HepG2 (cell line): ENCODE results near the gene TJAP1. TPM values are rescaled to one million over a fixed set of nuclear protein-coding genes. Genes with fewer than 3 reads are reported as not detected.

Experiments
- ARNT2 ChIP-seq: sonication (generic); formaldehyde crosslinking; IDR thresholded peaks from 2 replicates; pipeline ENCODE4 v1.8.0; 2022; ENCODE audit warnings: mild to moderate bottlenecking, low read depth, missing genetic modification reagents, moderate library complexity
- DMAP1 ChIP-seq: IDR thresholded peaks from 2 replicates; pipeline ENCODE4 v1.6.1; 2016
- FOXP1 ChIP-seq, 2 experiments: fragments of 450-650 bp in 1 of 2; IDR thresholded peaks; 2 replicates each; pipeline ENCODE4 v1.6.1; 2017 to 2018; ENCODE audit warnings: antibody characterized with exemption in 1 of 2
- HIC2 ChIP-seq: sonication (generic); formaldehyde crosslinking; IDR thresholded peaks from 2 replicates; pipeline ENCODE4 v1.9.0; 2022; ENCODE audit warnings: low read depth, missing genetic modification reagents
- KDM4B ChIP-seq: sonication (generic); formaldehyde crosslinking; IDR thresholded peaks from 2 replicates; pipeline ENCODE4 v1.4.0; 2020; ENCODE audit warnings: missing genetic modification reagents
- KMT2A ChIP-seq: sonication (generic); formaldehyde crosslinking; IDR thresholded peaks from 2 replicates; pipeline ENCODE4 v1.4.0; 2020; ENCODE audit warnings: missing genetic modification reagents
- MXI1 ChIP-seq: IDR thresholded peaks from 3 replicates; pipeline ENCODE4 v1.6.1; 2012; ENCODE audit warnings: low read depth, low read length, inconsistent platforms, borderline replicate concordance
- SIX1 ChIP-seq: sonication (generic); formaldehyde crosslinking; IDR thresholded peaks from 2 replicates; pipeline ENCODE4 v1.4.0; 2020; ENCODE audit warnings: missing genetic modification reagents, borderline replicate concordance
- TCF7 ChIP-seq: sonication (generic); IDR thresholded peaks from 2 replicates; pipeline ENCODE4 v1.6.1; 2016; ENCODE audit warnings: antibody characterized with exemption, low read depth
- ZHX1 ChIP-seq: sonication (generic); formaldehyde crosslinking; IDR thresholded peaks from 2 replicates; pipeline ENCODE4 v1.8.1; 2022; ENCODE audit warnings: low read depth, mild to moderate bottlenecking, missing genetic modification reagents
- ZNF263 ChIP-seq: sonication (generic); formaldehyde crosslinking; IDR thresholded peaks from 2 replicates; pipeline ENCODE4 v1.4.0; 2020; ENCODE audit warnings: missing genetic modification reagents
- ZNF674 ChIP-seq: sonication (generic); formaldehyde crosslinking; IDR thresholded peaks from 2 replicates; pipeline ENCODE4 v1.5.0; 2020; ENCODE audit warnings: low read depth, mild to moderate bottlenecking, missing genetic modification reagents
- polyA plus RNA-seq, 8 experiments: library from polyadenylated mRNA; depleted of rRNA in 3 of 8; stranded (reverse) in 7 of 8; unstranded in 1 of 8; fragments of >200 nt; fragmentation: Illumina TruSeq in 4 of 8; extraction: Trizol in 4 of 8; gene quantifications; 2 replicates each; pipeline versions ENCODE4 v1.2.1 to v1.2.3, GENCODE V29; 2011 to 2016; ENCODE audit warnings: low read depth in 4 of 8, missing spikeins in 1 of 8, mixed read lengths in 1 of 8; ENCODE audit not compliant: insufficient read depth in 1 of 8
- total RNA-seq, 5 experiments: library from RNA; depleted of rRNA; stranded (reverse); fragments of >200 nt; fragmentation: Illumina TruSeq; extraction: Trizol; gene quantifications; 2 replicates each; pipeline ENCODE4 v1.2.3, GENCODE V29; 2016; ENCODE audit warnings: low read depth in 1 of 5
- TF ChIP-seq, protein P1 (sequence below): sonication (generic); formaldehyde crosslinking; IDR thresholded peaks from 2 replicates; pipeline ENCODE4 v1.4.0; 2020; ENCODE audit warnings: mild to moderate bottlenecking, missing genetic modification reagents
- TF ChIP-seq, protein P2 (sequence below): sonication (generic); formaldehyde crosslinking; IDR thresholded peaks from 2 replicates; pipeline ENCODE4 v1.5.0; 2020; ENCODE audit warnings: missing genetic modification reagents
- TF ChIP-seq, protein P3 (sequence below): sonication (generic); formaldehyde crosslinking; IDR thresholded peaks from 2 replicates; pipeline ENCODE4 v1.9.0; 2021; ENCODE audit warnings: missing genetic modification reagents, borderline replicate concordance
- TF ChIP-seq, protein P4 (sequence below): sonication (generic); formaldehyde crosslinking; IDR thresholded peaks from 2 replicates; pipeline ENCODE4 v1.5.0; 2020; ENCODE audit warnings: missing genetic modification reagents

TJAP1 gene
- total and polyA plus RNA-seq, 2 of the 13 experiments (the other 11 are each of a cell fraction or from before 2014, with no cell fraction given) = 15.7 to 41.6 TPM

- TF ChIP-seq KDM4B (CRISPR knock-in tag) (peak; percentile 68; the same call in 1 of the 2 replicates), KMT2A (peak; percentile 49; the same call in 1 of the 2 replicates), HIC2 (CRISPR knock-in tag) (no peak), FOXP1 (IDR thresholded peaks at IDR 0.05) (no peak), FOXP1 (CRISPR knock-in tag; IDR thresholded peaks at IDR 0.05) (no peak), ZNF263 (CRISPR knock-in tag) (0 out of 2 replicates have a peak, but pooled peaks have one; percentile 20), SIX1 (CRISPR knock-in tag) (no peak), ZHX1 (0 out of 2 replicates have a peak, but pooled peaks have one; percentile 12), DMAP1 (peak; percentile 25; the same call in 1 of the 2 replicates), ARNT2 (peak; percentile 92), MXI1 (peak; percentile 36; the same call in 1 of the 3 replicates), TCF7 (no peak), ZNF674 (no peak)
- TF ChIP-seq, protein P1, sequence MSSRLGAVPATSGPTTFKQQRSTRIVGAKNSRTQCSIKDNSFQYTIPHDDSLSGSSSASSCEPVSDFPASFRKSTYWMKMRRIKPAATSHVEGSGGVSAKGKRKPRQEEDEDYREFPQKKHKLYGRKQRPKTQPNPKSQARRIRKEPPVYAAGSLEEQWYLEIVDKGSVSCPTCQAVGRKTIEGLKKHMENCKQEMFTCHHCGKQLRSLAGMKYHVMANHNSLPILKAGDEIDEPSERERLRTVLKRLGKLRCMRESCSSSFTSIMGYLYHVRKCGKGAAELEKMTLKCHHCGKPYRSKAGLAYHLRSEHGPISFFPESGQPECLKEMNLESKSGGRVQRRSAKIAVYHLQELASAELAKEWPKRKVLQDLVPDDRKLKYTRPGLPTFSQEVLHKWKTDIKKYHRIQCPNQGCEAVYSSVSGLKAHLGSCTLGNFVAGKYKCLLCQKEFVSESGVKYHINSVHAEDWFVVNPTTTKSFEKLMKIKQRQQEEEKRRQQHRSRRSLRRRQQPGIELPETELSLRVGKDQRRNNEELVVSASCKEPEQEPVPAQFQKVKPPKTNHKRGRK (CRISPR knock-in tag) = 0 out of 2 replicates have a peak, but pooled peaks have one; percentile 60
- TF ChIP-seq, protein P2, sequence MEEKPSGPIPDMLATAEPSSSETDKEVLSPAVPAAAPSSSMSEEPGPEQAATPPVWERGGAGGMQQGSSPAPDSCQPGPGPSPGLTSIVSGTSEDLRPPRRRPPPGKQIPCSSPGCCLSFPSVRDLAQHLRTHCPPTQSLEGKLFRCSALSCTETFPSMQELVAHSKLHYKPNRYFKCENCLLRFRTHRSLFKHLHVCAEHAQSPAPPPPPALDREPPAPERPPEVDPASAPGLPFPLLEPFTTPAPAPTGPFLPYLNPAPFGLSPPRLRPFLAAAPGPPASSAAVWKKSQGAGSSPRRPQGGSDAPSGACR (CRISPR knock-in tag) = peak; percentile 96
- TF ChIP-seq, protein P3, sequence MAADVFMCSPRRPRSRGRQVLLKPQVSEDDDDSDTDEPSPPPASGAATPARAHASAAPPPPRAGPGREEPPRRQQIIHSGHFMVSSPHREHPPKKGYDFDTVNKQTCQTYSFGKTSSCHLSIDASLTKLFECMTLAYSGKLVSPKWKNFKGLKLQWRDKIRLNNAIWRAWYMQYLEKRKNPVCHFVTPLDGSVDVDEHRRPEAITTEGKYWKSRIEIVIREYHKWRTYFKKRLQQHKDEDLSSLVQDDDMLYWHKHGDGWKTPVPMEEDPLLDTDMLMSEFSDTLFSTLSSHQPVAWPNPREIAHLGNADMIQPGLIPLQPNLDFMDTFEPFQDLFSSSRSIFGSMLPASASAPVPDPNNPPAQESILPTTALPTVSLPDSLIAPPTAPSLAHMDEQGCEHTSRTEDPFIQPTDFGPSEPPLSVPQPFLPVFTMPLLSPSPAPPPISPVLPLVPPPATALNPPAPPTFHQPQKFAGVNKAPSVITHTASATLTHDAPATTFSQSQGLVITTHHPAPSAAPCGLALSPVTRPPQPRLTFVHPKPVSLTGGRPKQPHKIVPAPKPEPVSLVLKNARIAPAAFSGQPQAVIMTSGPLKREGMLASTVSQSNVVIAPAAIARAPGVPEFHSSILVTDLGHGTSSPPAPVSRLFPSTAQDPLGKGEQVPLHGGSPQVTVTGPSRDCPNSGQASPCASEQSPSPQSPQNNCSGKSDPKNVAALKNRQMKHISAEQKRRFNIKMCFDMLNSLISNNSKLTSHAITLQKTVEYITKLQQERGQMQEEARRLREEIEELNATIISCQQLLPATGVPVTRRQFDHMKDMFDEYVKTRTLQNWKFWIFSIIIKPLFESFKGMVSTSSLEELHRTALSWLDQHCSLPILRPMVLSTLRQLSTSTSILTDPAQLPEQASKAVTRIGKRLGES (CRISPR knock-in tag) = no peak
- TF ChIP-seq, protein P4, sequence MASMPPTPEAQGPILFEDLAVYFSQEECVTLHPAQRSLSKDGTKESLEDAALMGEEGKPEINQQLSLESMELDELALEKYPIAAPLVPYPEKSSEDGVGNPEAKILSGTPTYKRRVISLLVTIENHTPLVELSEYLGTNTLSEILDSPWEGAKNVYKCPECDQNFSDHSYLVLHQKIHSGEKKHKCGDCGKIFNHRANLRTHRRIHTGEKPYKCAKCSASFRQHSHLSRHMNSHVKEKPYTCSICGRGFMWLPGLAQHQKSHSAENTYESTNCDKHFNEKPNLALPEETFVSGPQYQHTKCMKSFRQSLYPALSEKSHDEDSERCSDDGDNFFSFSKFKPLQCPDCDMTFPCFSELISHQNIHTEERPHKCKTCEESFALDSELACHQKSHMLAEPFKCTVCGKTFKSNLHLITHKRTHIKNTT (CRISPR knock-in tag) = no peak
These were observed 22.5 kb upstream of the TJAP1 start (continued) for GRCh38 chr6:43454696-43455530.
